ENCODE data around the gene PLN.

GRCh38 chr6:118542184-118542952 is 5.7 kb upstream of the PLN start:
- TF ChIP-seq REST (IDR thresholded peaks at IDR 0.05; ENCODE audit: insufficient read depth in 1 of 2, low read depth in 2 of 2, low read length in 2 of 2) = no peak
- no peak for TF ChIP-seq TAF1 (IDR thresholded peaks at IDR 0.05; ENCODE audit: borderline replicate concordance, insufficient read depth, low read length)
- no peak for TF ChIP-seq POLR2AphosphoS5 (IDR thresholded peaks at IDR 0.05; ENCODE audit: low read depth, low read length)
- TF ChIP-seq SIN3A (IDR thresholded peaks at IDR 0.05; ENCODE audit: borderline replicate concordance, insufficient read depth, low read length) = no peak
- TF ChIP-seq FOXP2 (optimal IDR thresholded peaks at IDR 0.05; ENCODE audit: borderline replicate concordance, extremely low read depth, extremely low read length, insufficient read depth) = no peak
